Thoracic aorta (tissue), 2 donors: ENCODE data around the gene UCMA. TPM values are rescaled to one million over a fixed set of nuclear protein-coding genes. Genes with fewer than 3 reads are reported as not detected.
"Not testable (repeated sequence)": the region's sequence is repeated elsewhere in the genome, so short reads cannot be mapped to it uniquely, and the experiment has no call there.

Experiments used
- ATAC-seq: fragments of 150-250 bp; one replicate; pipeline ENCODE4 v1.8.0; 2017; ENCODE audit warnings: low read depth; ENCODE audit not compliant: insufficient number of reproducible peaks, low FRiP score
- DNase-seq: peaks from one replicate; pipeline ENCODE4 v3.0.0-alpha.2; 2020; ENCODE audit warnings: low spot score
- H3K27ac ChIP-seq, 2 donors: fragments of 200-600 bp; sonication (generic); 1 replicate in 1 of 2; 2 replicates in 1 of 2; pipeline ENCODE4 v1.5.1; 2016; ENCODE audit warnings: mild to moderate bottlenecking in 2 of 2, moderate library complexity in 2 of 2
- H3K27me3 ChIP-seq: fragments of 200-600 bp; sonication (generic); replicated peaks from 2 replicates; pipeline ENCODE4 v1.6.0; 2016; ENCODE audit warnings: mild to moderate bottlenecking; ENCODE audit not compliant: insufficient read depth
- H3K36me3 ChIP-seq: fragments of 200-600 bp; sonication (generic); one replicate; pipeline ENCODE4 v1.5.1; 2016
- H3K4me1 ChIP-seq, 2 donors: fragments of 200-600 bp; sonication (generic); 1 replicate in 1 of 2; 2 replicates in 1 of 2; pipeline versions ENCODE4 v1.5.1 to v1.6.0; 2016; ENCODE audit warnings: low read depth in 2 of 2, mild to moderate bottlenecking in 1 of 2; ENCODE audit not compliant: control insufficient read depth in 1 of 2
- H3K4me3 ChIP-seq: fragments of 200-600 bp; sonication (generic); 2 replicates; pipeline ENCODE4 v1.5.1; 2016; ENCODE audit warnings: mild to moderate bottlenecking
- H3K9me3 ChIP-seq: fragments of 200-600 bp; sonication (generic); 2 replicates; pipeline ENCODE4 v1.5.1; 2016
- total RNA-seq, 2 donors: library from RNA; depleted of rRNA; stranded (reverse); fragments of >200 nt; gene quantifications; one replicate each; pipeline versions ENCODE4 v1.1.0 to v1.2.3, GENCODE V29; 2016
- TF ChIP-seq, protein P1 (sequence below): fragments of 200-600 bp; sonication (generic); IDR thresholded peaks from one replicate; pipeline ENCODE4 v1.5.1; 2019; ENCODE audit warnings: antibody characterized with exemption

UCMA gene
- total RNA-seq: not detected

DNA sequence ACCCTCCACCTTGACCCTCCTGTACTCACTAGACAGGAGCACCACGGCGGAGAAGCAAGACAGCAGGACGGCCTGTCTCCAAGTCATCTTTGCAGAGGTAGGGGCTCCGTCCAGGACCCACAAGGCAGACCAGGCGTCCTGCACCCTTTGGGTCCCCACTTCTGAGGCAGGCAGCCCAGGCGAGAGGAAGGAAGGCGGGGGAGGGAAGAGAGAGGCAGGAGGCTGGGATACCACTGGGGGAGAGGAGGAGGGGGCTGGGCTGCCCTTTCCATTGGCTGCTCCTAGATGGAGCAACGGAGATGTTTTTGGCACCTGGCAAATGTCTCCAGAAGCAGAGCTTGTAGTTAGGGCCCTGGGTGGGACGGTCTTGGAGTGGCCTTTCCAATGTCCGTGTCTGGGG is at the start of gene UCMA:
Gene UCMA (minus strand): TSS at position 203 of the 400 bp plus-strand sequence. CDS start 116 bp downstream, at position 87.
- Histone ChIP-seq H3K27ac (no peak within 1 kb of the TSS), H3K9me3 (no peaks in the 10 kb centered on the region), H3K36me3 (no peaks in the 10 kb centered on the region), H3K27me3 (no peaks in the 10 kb centered on the region), H3K4me1 (no peaks in the 10 kb centered on the region), H3K4me3 (no peak within 1 kb of the TSS)
- ATAC-seq (no peak), DNase-seq (no peak)
- TF ChIP-seq, protein P1, sequence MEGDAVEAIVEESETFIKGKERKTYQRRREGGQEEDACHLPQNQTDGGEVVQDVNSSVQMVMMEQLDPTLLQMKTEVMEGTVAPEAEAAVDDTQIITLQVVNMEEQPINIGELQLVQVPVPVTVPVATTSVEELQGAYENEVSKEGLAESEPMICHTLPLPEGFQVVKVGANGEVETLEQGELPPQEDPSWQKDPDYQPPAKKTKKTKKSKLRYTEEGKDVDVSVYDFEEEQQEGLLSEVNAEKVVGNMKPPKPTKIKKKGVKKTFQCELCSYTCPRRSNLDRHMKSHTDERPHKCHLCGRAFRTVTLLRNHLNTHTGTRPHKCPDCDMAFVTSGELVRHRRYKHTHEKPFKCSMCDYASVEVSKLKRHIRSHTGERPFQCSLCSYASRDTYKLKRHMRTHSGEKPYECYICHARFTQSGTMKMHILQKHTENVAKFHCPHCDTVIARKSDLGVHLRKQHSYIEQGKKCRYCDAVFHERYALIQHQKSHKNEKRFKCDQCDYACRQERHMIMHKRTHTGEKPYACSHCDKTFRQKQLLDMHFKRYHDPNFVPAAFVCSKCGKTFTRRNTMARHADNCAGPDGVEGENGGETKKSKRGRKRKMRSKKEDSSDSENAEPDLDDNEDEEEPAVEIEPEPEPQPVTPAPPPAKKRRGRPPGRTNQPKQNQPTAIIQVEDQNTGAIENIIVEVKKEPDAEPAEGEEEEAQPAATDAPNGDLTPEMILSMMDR: no peak

- not testable (repeated sequence) for H3K4me1 ChIP-seq, ATAC-seq, H3K27ac ChIP-seq, H3K4me3 ChIP-seq, H3K9me3 ChIP-seq, DNase-seq, H3K27me3 ChIP-seq
- H3K36me3 ChIP-seq: peaks cover 15% of the 10 kb centered on the region
These were observed 48.2 kb upstream of the UCMA start for GRCh38 chr10:13282348-13282747.

DNA sequence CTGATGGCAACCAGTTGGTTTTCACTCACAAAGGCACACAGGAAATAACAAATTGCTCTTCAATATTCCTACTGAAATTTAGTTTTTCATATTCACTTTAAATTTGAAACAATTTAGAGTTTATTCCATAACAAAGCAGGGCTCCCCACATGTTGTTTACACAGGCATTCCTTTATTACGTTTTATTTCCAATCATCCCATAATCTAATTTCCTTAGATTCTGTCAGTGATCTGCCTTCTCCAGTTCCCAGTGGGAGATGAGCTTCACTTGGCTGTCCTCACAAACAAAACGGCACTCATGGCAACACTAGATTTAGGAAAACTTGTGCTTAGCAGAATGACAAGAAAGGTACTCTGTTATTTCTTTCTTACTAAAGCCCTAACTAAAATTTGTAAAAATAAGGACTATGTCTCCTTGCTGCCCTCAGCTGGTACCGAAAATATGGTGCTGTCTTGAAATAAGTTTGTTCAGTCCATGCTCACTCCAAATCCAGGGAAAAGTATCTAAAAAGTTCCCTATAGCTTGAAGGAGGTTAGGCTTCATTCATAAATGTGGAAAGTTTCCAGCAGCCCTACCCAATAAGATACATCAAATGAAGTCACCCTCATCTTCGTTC is 42.7 kb upstream of the UCMA start:
- TF ChIP-seq, protein P1: no peak
- Histone ChIP-seq H3K27me3 (no peaks in the 10 kb centered on the region), H3K27ac (no peak overlapping the region), H3K36me3 (peaks cover 13% of the 10 kb centered on the region), H3K9me3 (no peaks in the 10 kb centered on the region), H3K4me3 (no peak overlapping the region), H3K4me1 (peaks cover 2 to 11% of the 10 kb centered on the region in 2 donors)
- ATAC-seq (no peak), DNase-seq (no peak)

- H3K36me3 ChIP-seq, DNase-seq, ATAC-seq, H3K27ac ChIP-seq, H3K9me3 ChIP-seq, H3K27me3 ChIP-seq, H3K4me3 ChIP-seq: not testable (repeated sequence)
- H3K4me1 ChIP-seq: peaks cover 9 to 18% of the 10 kb centered on the region in 2 donors
These were observed 42.0 kb upstream of the UCMA start for GRCh38 chr10:13276146-13276545.

DNA sequence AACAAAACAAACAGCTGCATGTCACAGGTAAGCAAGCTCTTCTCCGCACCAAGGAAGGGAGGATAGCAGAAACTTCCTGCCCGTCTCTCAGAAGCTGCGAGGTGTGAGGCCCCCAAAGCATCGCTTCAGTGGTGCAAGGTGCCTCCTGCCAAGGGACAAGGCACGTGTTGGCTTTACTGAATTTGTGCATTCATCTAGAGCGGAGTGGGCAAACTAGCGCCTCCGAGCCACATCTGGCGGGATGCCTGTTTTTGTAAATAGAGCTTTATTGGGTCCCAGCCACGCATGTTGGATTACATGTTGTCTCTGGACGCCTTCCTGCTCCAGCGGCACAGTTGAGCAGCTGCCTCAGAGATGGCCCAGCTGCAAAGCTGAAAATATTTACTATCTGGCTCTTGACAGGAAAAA is 38.0 kb upstream of the UCMA start:
- H3K9me3 ChIP-seq: no peaks in the 10 kb centered on the region
- H3K4me1 ChIP-seq: peaks cover 11 to 20% of the 10 kb centered on the region in 2 donors
- DNase-seq (peak; percentile 10), ATAC-seq (no peak)
- H3K36me3 ChIP-seq: no peaks in the 10 kb centered on the region
- peak overlapping the region; percentile 44 for H3K4me3 ChIP-seq
- TF ChIP-seq, protein P1: no peak
- H3K27ac ChIP-seq: peak overlapping the region in 1 of 2 donors; percentile 35
- H3K27me3 ChIP-seq: no peaks in the 10 kb centered on the region

- Histone ChIP-seq H3K36me3 (no peaks in the 10 kb centered on the region), H3K9me3 (no peaks in the 10 kb centered on the region), H3K4me1 (peaks cover 11 to 20% of the 10 kb centered on the region in 2 donors), H3K27ac (peak overlapping the region in 1 of 2 donors; percentile 35), H3K4me3 (peak overlapping the region; percentile 44), H3K27me3 (no peaks in the 10 kb centered on the region)
- TF ChIP-seq, protein P1: no peak
- no peak for DNase-seq
- no peak for ATAC-seq
These were observed 37.5 kb upstream of the UCMA start for GRCh38 chr10:13271552-13272163.
